Stimulated activated CD8-positive, alpha-beta memory T cell treated with anti-CD3 and anti-CD28 coated beads, Interleukin-2, amount 100 ng/mL, for 1 hour (primary cell): Measurements from ENCODE around the gene PPP2R3C.
"Not testable (repeated sequence)": the region's sequence is repeated elsewhere in the genome, so short reads cannot be mapped to it uniquely, and the experiment has no call there.

Source experiments
- DNase-seq, 2 donors: peaks; one replicate each; pipeline ENCODE4 v3.0.0-alpha.2; 2020; ENCODE audit warnings: low read depth in 2 of 2

Gene PPP2R3C

GRCh38 chr14:35124127-35124526, 2.3 kb upstream of the PPP2R3C start:
- DNase-seq = no peak

- DNase-seq = no peak
Measured at GRCh38 chr14:35123388-35123703, 1.6 kb upstream of the PPP2R3C start.

- no peak for DNase-seq
Measured at GRCh38 chr14:35122696-35123387, 1.1 kb upstream of the PPP2R3C start.

- DNase-seq = no peak
Measured at GRCh38 chr14:35121026-35121886, 534 bp downstream of the PPP2R3C start.

- DNase-seq = no peak
Measured at GRCh38 chr14:35117112-35117511, 4.7 kb downstream of the PPP2R3C start.

- no peak for DNase-seq
Measured at GRCh38 chr14:35116242-35116641, 5.5 kb downstream of the PPP2R3C start.

- DNase-seq = no peak
Measured at GRCh38 chr14:35114036-35114435, 7.8 kb downstream of the PPP2R3C start.

GRCh38 chr14:35113308-35113950, 8.4 kb downstream of the PPP2R3C start:
- no peak for DNase-seq

- no peak for DNase-seq
Measured at GRCh38 chr14:35112641-35113040, 9.1 kb downstream of the PPP2R3C start.

- DNase-seq = no peak
Measured at GRCh38 chr14:35107866-35108265, 13.9 kb downstream of the PPP2R3C start.

- not testable (repeated sequence) for DNase-seq
Measured at GRCh38 chr14:35094645-35095044, 27.1 kb downstream of the PPP2R3C start.

- no peak for DNase-seq
Measured at GRCh38 chr14:35088514-35088913, 33.3 kb downstream of the PPP2R3C start.

- no peak for DNase-seq
Measured at GRCh38 chr14:35085441-35085840, 36.3 kb downstream of the PPP2R3C start.

GRCh38 chr14:35083530-35084150, 38.1 kb downstream of the PPP2R3C start:
- no peak for DNase-seq

- DNase-seq = no peak
Measured at GRCh38 chr14:35079742-35080141, 42.0 kb downstream of the PPP2R3C start.

GRCh38 chr14:35078082-35078481, 43.7 kb downstream of the PPP2R3C start:
- no peak for DNase-seq

GRCh38 chr14:35073486-35073885, 48.3 kb downstream of the PPP2R3C start:
- DNase-seq = no peak

- no peak for DNase-seq
Measured at GRCh38 chr14:35072226-35072625, 49.6 kb downstream of the PPP2R3C start.

- DNase-seq = no peak
Measured at GRCh38 chr14:35068238-35069012, 53.4 kb downstream of the PPP2R3C start.

- DNase-seq = not testable (repeated sequence)
Measured at GRCh38 chr14:35065731-35066130, 56.1 kb downstream of the PPP2R3C start.

- not testable (repeated sequence) for DNase-seq
Measured at GRCh38 chr14:35061113-35061791, 60.5 kb downstream of the PPP2R3C start.
